ENCODE data around the gene TJP3.

DNA sequence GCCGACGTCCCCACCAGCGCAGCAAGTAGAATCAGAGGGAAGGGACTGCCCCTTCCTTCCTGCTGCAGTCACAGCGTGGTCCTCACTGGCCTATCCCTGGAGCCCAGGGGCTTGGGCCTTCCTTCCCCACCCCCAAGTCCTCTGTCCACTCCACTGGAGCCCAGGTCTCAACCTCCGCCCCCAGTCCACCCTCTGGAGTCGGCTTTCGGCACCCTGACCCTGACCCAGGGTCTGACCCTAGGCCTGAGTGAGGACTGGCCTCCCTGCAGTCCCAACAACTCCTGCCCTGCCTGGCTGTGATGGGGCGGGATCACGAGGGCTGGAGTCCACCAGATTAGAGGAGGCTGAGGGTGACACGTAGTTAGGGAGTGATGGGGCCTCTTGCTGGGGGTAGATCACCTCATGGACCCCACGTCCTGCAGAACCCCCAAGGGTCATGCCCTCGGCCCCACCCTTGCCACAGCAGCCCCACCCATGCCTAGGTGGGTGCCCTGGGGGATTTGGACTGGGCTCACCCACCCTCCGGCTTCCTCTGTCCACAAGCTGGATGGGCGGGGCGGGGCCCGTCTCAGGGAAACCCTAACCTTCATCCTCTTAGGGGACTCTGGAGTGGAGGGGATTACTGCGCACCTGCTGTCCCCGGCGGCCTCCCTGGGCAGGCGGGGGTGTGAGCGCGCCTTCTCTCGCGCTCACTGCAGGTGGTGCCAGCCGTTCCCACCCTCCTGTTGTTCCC is 60.0 kb downstream of the TJP3 start:
- TF ChIP-seq CTCF (IDR thresholded peaks at IDR 0.05) (no peak), POLR2A (IDR thresholded peaks at IDR 0.05) (no peak)
